A549 (cell line): Measurements from ENCODE around the gene PHF1. TPM values are rescaled to one million over a fixed set of nuclear protein-coding genes. Genes with fewer than 3 reads are reported as not detected.

Source experiments
- ATAC-seq, 2 experiments: fragments of 200-7000 bp in 1 of 2; fragments of >200 bp in 1 of 2; cut with Nextera tagmentation in 1 of 2; cut with Tn5 transposase in 1 of 2; 3 replicates each; pipeline versions ENCODE4 v1.8.0 to v1.9.1; 2018 to 2020; ENCODE audit warnings: mild to moderate bottlenecking in 1 of 2, moderate library complexity in 1 of 2
- CTCF ChIA-PET: fragments of 300-600 bp; sonication (Branson Sonifier 250); formaldehyde crosslinking; extraction: SDS; loops from one replicate; lab custom pipeline; 2021; ENCODE audit warnings: antibody characterized with exemption, inconsistent platforms; lab: Yijun Ruan, JAX
- POLR2A ChIA-PET: fragments of 350-600 bp; formaldehyde crosslinking; extraction: SDS; loops from one replicate; lab custom pipeline; 2021; ENCODE audit warnings: antibody characterized with exemption, inconsistent platforms; lab: Yijun Ruan, JAX
- DNase-seq, 2 experiments: peaks; one replicate each; pipeline versions ENCODE4 v3.0.0 to v3.0.0-alpha.2; 2011 to 2016; ENCODE audit warnings: low read depth in 1 of 2, low spot score in 1 of 2
- FAIRE-seq: peaks from 2 replicates; lab custom pipeline; 2011; peaks lifted over from hg19 to GRCh38; lab: Jason Lieb, UNC
- H3K27ac ChIP-seq, 2 experiments: fragments of >200 bp; sonication (Bioruptor Twin); formaldehyde crosslinking; 3 replicates each; pipeline ENCODE4 v1.5.1; 2016 to 2017
- H3K4me1 ChIP-seq: fragments of >200 bp; sonication (Bioruptor Twin); formaldehyde crosslinking; 3 replicates; pipeline ENCODE4 v1.6.1; 2016
- H3K4me2 ChIP-seq: fragments of >200 bp; sonication (Bioruptor Twin); formaldehyde crosslinking; 3 replicates; pipeline ENCODE4 v1.6.1; 2016
- H3K4me3 ChIP-seq: fragments of >200 bp; sonication (Bioruptor Twin); formaldehyde crosslinking; 3 replicates; pipeline ENCODE4 v1.5.1; 2016
- H3K9me3 ChIP-seq: fragments of >200 bp; sonication (Bioruptor Twin); formaldehyde crosslinking; 3 replicates; pipeline ENCODE4 v1.6.1; 2016
- BHLHE40 ChIP-seq: IDR thresholded peaks from 2 replicates; pipeline ENCODE4 v1.6.1; 2012; ENCODE audit warnings: low read depth, low read length, inconsistent platforms
- CBX8 ChIP-seq: fragments of 200-600 bp; sonication (generic); IDR thresholded peaks from 2 replicates; pipeline ENCODE4 v1.6.1; 2016
- CHD2 ChIP-seq: fragments of 150-350 bp; IDR thresholded peaks from 2 replicates; pipeline ENCODE4 v1.6.1; 2014; ENCODE audit warnings: low read length; ENCODE audit not compliant: partially characterized antibody
- EHF ChIP-seq: fragments of 250-450 bp; sonication (Bioruptor Pico); IDR thresholded peaks from 2 replicates; pipeline ENCODE4 v1.5.0; 2020; ENCODE audit warnings: mild to moderate bottlenecking
- FOSL2 ChIP-seq, 2 experiments: fragments of 450-650 bp in 1 of 2; fragments of >200 bp in 1 of 2; sonication (Bioruptor Twin) in 1 of 2; formaldehyde crosslinking; IDR thresholded peaks; 2 replicates each; pipeline versions ENCODE4 v1.5.0 to v1.6.1; 2016 to 2020; ENCODE audit warnings: mild to moderate bottlenecking in 1 of 2, moderate library complexity in 1 of 2
- HDAC2 ChIP-seq: fragments of 200-600 bp; sonication (generic); IDR thresholded peaks from 2 replicates; pipeline ENCODE4 v1.6.1; 2016
- JUN ChIP-seq, 2 experiments: fragments of >200 bp; sonication (Bioruptor Twin); formaldehyde crosslinking; IDR thresholded peaks; 2 replicates in 1 of 2; 3 replicates in 1 of 2; pipeline ENCODE4 v1.6.1; 2016 to 2017
- KDM5A ChIP-seq: fragments of 200-600 bp; sonication (generic); IDR thresholded peaks from 2 replicates; pipeline ENCODE4 v1.6.1; 2016; ENCODE audit warnings: antibody characterized with exemption, mild to moderate bottlenecking
- MAFK ChIP-seq: fragments of 450-650 bp; IDR thresholded peaks from 2 replicates; pipeline ENCODE4 v1.6.1; 2014; ENCODE audit not compliant: partially characterized antibody
- MAZ ChIP-seq: fragments of 150-350 bp; IDR thresholded peaks from 2 replicates; pipeline ENCODE4 v1.6.1; 2014; ENCODE audit warnings: antibody characterized with exemption, low read depth, low read length, borderline replicate concordance
- NPAS2 ChIP-seq: fragments of 250-450 bp; sonication (Bioruptor Pico); IDR thresholded peaks from 2 replicates; pipeline ENCODE4 v1.8.0; 2022; ENCODE audit warnings: mild to moderate bottlenecking, moderate library complexity, borderline replicate concordance
- PHF8 ChIP-seq: fragments of 200-600 bp; sonication (generic); IDR thresholded peaks from 2 replicates; pipeline ENCODE4 v1.6.1; 2016; ENCODE audit warnings: low read depth, mild to moderate bottlenecking, antibody characterized with exemption, moderate library complexity, borderline replicate concordance
- POLR2A ChIP-seq: IDR thresholded peaks from 2 replicates; pipeline ENCODE4 v1.6.1; 2012; ENCODE audit warnings: mild to moderate bottlenecking, low read length
- POLR2AphosphoS2 ChIP-seq: conservative IDR thresholded peaks from 2 replicates; pipeline ENCODE4 v1.6.1; 2012; ENCODE audit warnings: low read length, improper control_type of control experiment, inconsistent platforms
- RARB ChIP-seq: fragments of 250-450 bp; sonication (Bioruptor Pico); IDR thresholded peaks from 2 replicates; pipeline ENCODE4 v1.8.0; 2021; ENCODE audit warnings: mild to moderate bottlenecking, moderate library complexity
- SMC3 ChIP-seq: fragments of >200 bp; sonication (Bioruptor Twin); formaldehyde crosslinking; IDR thresholded peaks from 3 replicates; pipeline ENCODE4 v1.6.1; 2018; ENCODE audit warnings: inconsistent platforms
- TP53 ChIP-seq: fragments of 250-450 bp; sonication (Bioruptor Pico); IDR thresholded peaks from 2 replicates; pipeline ENCODE4 v1.5.0; 2021; ENCODE audit warnings: mild to moderate bottlenecking, moderate library complexity
- WGBS: methylation state at CpG from one replicate; pipeline ENCODE4 v1.1.6; 2017; ENCODE audit errors: missing lambda C conversion rate; 5-methylcytosine and 5-hydroxymethylcytosine counted together
- polyA plus RNA-seq, 4 experiments: library from polyadenylated mRNA; depleted of rRNA in 3 of 4; stranded (reverse); fragments of >200 nt; fragmentation: RNase III in 1 of 4; extraction: RNeasy Plus Mini Kit Qiagen cat#74134 plus additional on column Dnase treatment in 1 of 4; gene quantifications; 2 replicates in 3 of 4; 3 replicates in 1 of 4; pipeline ENCODE4 v1.2.3, GENCODE V29; 2011 to 2017
- TF ChIP-seq, protein P1 (sequence below): fragments of >200 bp; sonication (Bioruptor Twin); formaldehyde crosslinking; IDR thresholded peaks from 3 replicates; pipeline ENCODE4 v1.5.1; 2016
- TF ChIP-seq, protein P2 (sequence below): IDR thresholded peaks from 2 replicates; pipeline ENCODE4 v1.6.1; 2012
- TF ChIP-seq, protein P3 (sequence below): fragments of 200-600 bp; sonication (generic); IDR thresholded peaks from 2 replicates; pipeline ENCODE4 v1.6.1; 2016; ENCODE audit warnings: antibody characterized with exemption, mild to moderate bottlenecking, moderate library complexity
- TF ChIP-seq, protein P4 (sequence below): fragments of 450-650 bp; IDR thresholded peaks from 2 replicates; pipeline ENCODE4 v1.6.1; 2014; ENCODE audit warnings: antibody characterized with exemption
- TF ChIP-seq, protein P5 (sequence below): IDR thresholded peaks from 2 replicates; pipeline ENCODE4 v1.6.1; 2012; ENCODE audit warnings: low read depth, borderline replicate concordance

PHF1 gene
- polyA plus RNA-seq, 2 of the 4 experiments (the other 2 are of a cell fraction): 14.0 to 21.4 TPM

DNA sequence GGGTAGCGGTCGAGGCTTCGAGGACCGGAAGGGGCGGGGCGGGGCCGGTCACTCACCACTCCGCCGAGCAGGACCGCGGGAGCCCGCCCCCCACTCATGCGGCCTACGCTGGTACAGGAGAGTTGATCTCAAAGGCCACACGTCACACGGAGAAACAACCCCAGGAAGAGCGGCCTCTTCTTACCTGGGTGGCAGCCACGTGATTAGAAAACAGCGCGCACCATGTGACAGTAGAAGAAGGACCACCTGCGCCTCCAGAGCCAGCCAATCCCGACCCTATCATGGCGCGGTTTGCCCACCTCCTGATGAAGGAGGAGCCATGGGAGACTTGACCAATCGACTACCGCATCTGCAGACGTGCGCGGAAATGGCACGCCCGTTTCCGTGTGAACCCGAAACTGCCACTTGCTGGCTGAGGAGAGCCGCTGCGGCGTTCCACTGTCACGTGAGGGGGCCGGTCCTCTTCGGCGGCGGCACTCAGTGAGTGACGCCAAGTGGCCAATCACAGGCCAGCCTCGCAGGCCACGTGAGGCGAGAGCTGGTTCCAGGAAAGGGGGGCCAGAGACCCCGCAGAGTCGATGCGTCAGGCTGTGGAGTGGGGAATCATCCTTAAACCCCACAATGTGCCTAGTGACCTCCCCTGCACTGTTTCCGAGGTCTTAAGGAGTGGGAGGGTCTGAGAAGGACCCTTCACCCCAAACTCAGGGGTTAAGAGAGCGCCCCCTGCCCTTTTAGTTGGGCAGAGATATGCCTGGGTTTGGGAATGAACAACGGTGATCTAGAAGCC, 7.3 kb downstream of the PHF1 start, which contains the start of gene CUTA:
CUTA (minus strand) TSS at position 205 of the 787 bp plus-strand sequence; CDS start at position 98, 107 bp downstream.
- Histone ChIP-seq H3K4me3 (peak within 1 kb of the TSS; percentile 63), H3K9me3 (no peaks in the 10 kb centered on the region), H3K4me1 (peaks cover 37% of the 10 kb centered on the region), H3K27ac (peak within 1 kb of the TSS; percentile 86 to 95), H3K4me2 (peak within 1 kb of the TSS; percentile 93)
- ChIA-PET POLR2A (interaction anchor here (0.5 to 0.7 kb wide), 3 partner anchors 9 to 163 kb away, joined by 3 to 5 read pairs (median 3); partner anchors contain the start of gene ZBTB9), CTCF (interaction anchor here (0.6 to 2.3 kb wide), 7 partner anchors 7 to 172 kb away, joined by 3 to 11 read pairs (median 3); no protein-coding TSS in a partner anchor)
- WGBS: under 1% methylated on average over 31 of the region's 51 CpGs
- peak; percentile 93 to 99 for DNase-seq
- peak; percentile 39 for FAIRE-seq
- peak; percentile 89 to 95 for ATAC-seq
- TF ChIP-seq CHD2 (no peak), HDAC2 (no peak), POLR2A (peak; percentile 51), BHLHE40 (peak; percentile 93), TP53 (CRISPR knock-in tag) (no peak), EHF (CRISPR knock-in tag) (no peak), SMC3 (no peak), POLR2AphosphoS2 (no peak), JUN (IDR thresholded peaks at IDR 0.05) (peak; percentile 27 to 30; a peak in 1 of 5 replicates), RARB (no peak), MAFK (peak; percentile 43), PHF8 (peak; percentile 2; the same call in 1 of the 2 replicates), KDM5A (peak; percentile 46; the same call in 1 of the 2 replicates), FOSL2 (IDR thresholded peaks at IDR 0.05) (no peak), FOSL2 (CRISPR knock-in tag; IDR thresholded peaks at IDR 0.05) (peak; percentile 55), NPAS2 (no peak), CBX8 (no peak), MAZ (no peak)
- TF ChIP-seq, protein P1, sequence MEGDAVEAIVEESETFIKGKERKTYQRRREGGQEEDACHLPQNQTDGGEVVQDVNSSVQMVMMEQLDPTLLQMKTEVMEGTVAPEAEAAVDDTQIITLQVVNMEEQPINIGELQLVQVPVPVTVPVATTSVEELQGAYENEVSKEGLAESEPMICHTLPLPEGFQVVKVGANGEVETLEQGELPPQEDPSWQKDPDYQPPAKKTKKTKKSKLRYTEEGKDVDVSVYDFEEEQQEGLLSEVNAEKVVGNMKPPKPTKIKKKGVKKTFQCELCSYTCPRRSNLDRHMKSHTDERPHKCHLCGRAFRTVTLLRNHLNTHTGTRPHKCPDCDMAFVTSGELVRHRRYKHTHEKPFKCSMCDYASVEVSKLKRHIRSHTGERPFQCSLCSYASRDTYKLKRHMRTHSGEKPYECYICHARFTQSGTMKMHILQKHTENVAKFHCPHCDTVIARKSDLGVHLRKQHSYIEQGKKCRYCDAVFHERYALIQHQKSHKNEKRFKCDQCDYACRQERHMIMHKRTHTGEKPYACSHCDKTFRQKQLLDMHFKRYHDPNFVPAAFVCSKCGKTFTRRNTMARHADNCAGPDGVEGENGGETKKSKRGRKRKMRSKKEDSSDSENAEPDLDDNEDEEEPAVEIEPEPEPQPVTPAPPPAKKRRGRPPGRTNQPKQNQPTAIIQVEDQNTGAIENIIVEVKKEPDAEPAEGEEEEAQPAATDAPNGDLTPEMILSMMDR: peak; percentile 47
- TF ChIP-seq, protein P2, sequence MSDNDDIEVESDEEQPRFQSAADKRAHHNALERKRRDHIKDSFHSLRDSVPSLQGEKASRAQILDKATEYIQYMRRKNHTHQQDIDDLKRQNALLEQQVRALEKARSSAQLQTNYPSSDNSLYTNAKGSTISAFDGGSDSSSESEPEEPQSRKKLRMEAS: peak; percentile 90
- TF ChIP-seq, protein P3, sequence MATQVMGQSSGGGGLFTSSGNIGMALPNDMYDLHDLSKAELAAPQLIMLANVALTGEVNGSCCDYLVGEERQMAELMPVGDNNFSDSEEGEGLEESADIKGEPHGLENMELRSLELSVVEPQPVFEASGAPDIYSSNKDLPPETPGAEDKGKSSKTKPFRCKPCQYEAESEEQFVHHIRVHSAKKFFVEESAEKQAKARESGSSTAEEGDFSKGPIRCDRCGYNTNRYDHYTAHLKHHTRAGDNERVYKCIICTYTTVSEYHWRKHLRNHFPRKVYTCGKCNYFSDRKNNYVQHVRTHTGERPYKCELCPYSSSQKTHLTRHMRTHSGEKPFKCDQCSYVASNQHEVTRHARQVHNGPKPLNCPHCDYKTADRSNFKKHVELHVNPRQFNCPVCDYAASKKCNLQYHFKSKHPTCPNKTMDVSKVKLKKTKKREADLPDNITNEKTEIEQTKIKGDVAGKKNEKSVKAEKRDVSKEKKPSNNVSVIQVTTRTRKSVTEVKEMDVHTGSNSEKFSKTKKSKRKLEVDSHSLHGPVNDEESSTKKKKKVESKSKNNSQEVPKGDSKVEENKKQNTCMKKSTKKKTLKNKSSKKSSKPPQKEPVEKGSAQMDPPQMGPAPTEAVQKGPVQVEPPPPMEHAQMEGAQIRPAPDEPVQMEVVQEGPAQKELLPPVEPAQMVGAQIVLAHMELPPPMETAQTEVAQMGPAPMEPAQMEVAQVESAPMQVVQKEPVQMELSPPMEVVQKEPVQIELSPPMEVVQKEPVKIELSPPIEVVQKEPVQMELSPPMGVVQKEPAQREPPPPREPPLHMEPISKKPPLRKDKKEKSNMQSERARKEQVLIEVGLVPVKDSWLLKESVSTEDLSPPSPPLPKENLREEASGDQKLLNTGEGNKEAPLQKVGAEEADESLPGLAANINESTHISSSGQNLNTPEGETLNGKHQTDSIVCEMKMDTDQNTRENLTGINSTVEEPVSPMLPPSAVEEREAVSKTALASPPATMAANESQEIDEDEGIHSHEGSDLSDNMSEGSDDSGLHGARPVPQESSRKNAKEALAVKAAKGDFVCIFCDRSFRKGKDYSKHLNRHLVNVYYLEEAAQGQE: 0 out of 2 replicates have a peak, but pooled peaks have one; percentile 13
- TF ChIP-seq, protein P4, sequence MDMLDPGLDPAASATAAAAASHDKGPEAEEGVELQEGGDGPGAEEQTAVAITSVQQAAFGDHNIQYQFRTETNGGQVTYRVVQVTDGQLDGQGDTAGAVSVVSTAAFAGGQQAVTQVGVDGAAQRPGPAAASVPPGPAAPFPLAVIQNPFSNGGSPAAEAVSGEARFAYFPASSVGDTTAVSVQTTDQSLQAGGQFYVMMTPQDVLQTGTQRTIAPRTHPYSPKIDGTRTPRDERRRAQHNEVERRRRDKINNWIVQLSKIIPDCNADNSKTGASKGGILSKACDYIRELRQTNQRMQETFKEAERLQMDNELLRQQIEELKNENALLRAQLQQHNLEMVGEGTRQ: peak; percentile 99
- TF ChIP-seq, protein P5, sequence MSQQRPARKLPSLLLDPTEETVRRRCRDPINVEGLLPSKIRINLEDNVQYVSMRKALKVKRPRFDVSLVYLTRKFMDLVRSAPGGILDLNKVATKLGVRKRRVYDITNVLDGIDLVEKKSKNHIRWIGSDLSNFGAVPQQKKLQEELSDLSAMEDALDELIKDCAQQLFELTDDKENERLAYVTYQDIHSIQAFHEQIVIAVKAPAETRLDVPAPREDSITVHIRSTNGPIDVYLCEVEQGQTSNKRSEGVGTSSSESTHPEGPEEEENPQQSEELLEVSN: peak; percentile 86
